MCF 10A (cell line): ENCODE results near the gene ETNK2. TPM values are rescaled to one million over a fixed set of nuclear protein-coding genes. Genes with fewer than 3 reads are reported as not detected.

Experiments used
- BruUV-seq: library from RNA; stranded (reverse); fragments of 400-500 nt; replicated peaks from 2 replicates; lab custom pipeline; 2021; lab: Mats Ljungman, UMichigan
- CTCF ChIA-PET: fragments of 300-600 bp; sonication (Branson Sonifier 250); formaldehyde crosslinking; extraction: SDS; loops from one replicate; lab custom pipeline; 2021; ENCODE audit warnings: antibody characterized with exemption, inconsistent platforms; lab: Yijun Ruan, JAX
- POLR2A ChIA-PET: fragments of 300-600, 350-650 bp; sonication (Branson Sonifier 250); formaldehyde crosslinking; extraction: SDS; loops from one replicate; lab custom pipeline; 2020; ENCODE audit warnings: antibody characterized with exemption, inconsistent platforms; lab: Yijun Ruan, JAX
- DNase-seq: peaks from one replicate; pipeline ENCODE4 v3.0.0-alpha.2; 2018; ENCODE audit not compliant: unreplicated experiment
- H3K27ac Mint-ChIP-seq: one replicate; pipeline ENCODE4 v1.8.0; 2022; ENCODE audit warnings: mild to moderate bottlenecking, low read depth, mixed read lengths; ENCODE audit not compliant: unreplicated experiment
- H3K27me3 Mint-ChIP-seq: one replicate; pipeline ENCODE4 v1.8.0; 2022; ENCODE audit warnings: mixed read lengths; ENCODE audit not compliant: insufficient read depth, unreplicated experiment
- H3K36me3 Mint-ChIP-seq: one replicate; pipeline ENCODE4 v1.8.0; 2022; ENCODE audit warnings: mild to moderate bottlenecking, moderate library complexity, mixed read lengths; ENCODE audit not compliant: insufficient read depth, unreplicated experiment
- H3K4me1 Mint-ChIP-seq: one replicate; pipeline ENCODE4 v1.8.0; 2022; ENCODE audit warnings: mixed read lengths; ENCODE audit not compliant: insufficient read depth, unreplicated experiment
- H3K4me3 Mint-ChIP-seq: one replicate; pipeline ENCODE4 v1.8.0; 2022; ENCODE audit warnings: mild to moderate bottlenecking, moderate library complexity, mixed read lengths; ENCODE audit not compliant: unreplicated experiment
- H3K9me3 Mint-ChIP-seq: one replicate; pipeline ENCODE4 v1.8.0; 2022; ENCODE audit warnings: mixed read lengths; ENCODE audit not compliant: unreplicated experiment
- CTCF ChIP-seq: fragments of 200-600 bp; IDR thresholded peaks from one replicate; pipeline ENCODE4 v1.8.0; 2022; ENCODE audit warnings: antibody characterized with exemption, mild to moderate bottlenecking; ENCODE audit not compliant: unreplicated experiment
- intact Hi-C: fragments of 100-400 bp; cut with micrococcal nuclease; formaldehyde crosslinking; loops from 2 replicates; pipeline ENCODE4 v1.14.1; 2022
- total RNA-seq: library from RNA; stranded (reverse); gene quantifications from 2 replicates; pipeline ENCODE4 v1.2.3, GENCODE V29; 2022

The ETNK2 gene
- total RNA-seq, 1 experiment from 2014 or later: 9.5 TPM

DNA sequence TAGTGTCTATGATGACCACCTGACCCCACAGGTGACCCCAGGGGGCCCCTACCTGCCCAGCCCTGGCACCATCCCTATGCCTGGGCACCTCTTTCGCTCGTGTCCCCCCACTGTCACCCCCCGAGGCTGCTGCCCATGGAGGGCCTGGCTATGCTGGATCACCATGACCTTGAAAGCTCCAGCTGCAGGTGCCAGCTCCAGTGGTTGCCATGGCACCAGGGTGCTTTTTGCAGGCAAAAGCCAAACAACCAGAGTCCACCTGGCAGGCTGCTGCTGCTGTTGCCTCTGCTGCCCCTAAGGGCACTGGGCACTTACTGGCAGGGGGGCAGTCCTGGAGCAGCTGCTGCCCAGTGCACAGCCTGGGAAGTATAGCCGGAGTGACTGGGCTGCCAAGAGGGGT lies 21.7 kb downstream of the ETNK2 start:
- H3K27ac Mint-ChIP-seq: peak overlapping the region; percentile 93
- no peak for TF ChIP-seq CTCF
- BruUV-seq: no TSS peak
- H3K27me3 Mint-ChIP-seq: no peaks in the 10 kb centered on the region
- ChIA-PET POLR2A (interaction anchor here (0.9 to 8.3 kb wide), 11 partner anchors 11 to 268 kb away, joined by 3 to 174 read pairs (median 4); partner anchors contain the start of genes ETNK2, SNRPE and SOX13), CTCF (interaction anchor here (0.6 to 16.6 kb wide), 24 partner anchors 9 to 771 kb away, joined by 3 to 452 read pairs (median 9); partner anchors contain the start of genes ETNK2, REN, SNRPE and SOX13)
- H3K4me1 Mint-ChIP-seq: peaks cover 58% of the 10 kb centered on the region
- no peaks in the 10 kb centered on the region for H3K9me3 Mint-ChIP-seq
- peaks cover 45% of the 10 kb centered on the region for H3K36me3 Mint-ChIP-seq
- intact Hi-C loops: no loop called here
- peak; percentile 61 for DNase-seq
- H3K4me3 Mint-ChIP-seq: peak overlapping the region; percentile 27

DNA sequence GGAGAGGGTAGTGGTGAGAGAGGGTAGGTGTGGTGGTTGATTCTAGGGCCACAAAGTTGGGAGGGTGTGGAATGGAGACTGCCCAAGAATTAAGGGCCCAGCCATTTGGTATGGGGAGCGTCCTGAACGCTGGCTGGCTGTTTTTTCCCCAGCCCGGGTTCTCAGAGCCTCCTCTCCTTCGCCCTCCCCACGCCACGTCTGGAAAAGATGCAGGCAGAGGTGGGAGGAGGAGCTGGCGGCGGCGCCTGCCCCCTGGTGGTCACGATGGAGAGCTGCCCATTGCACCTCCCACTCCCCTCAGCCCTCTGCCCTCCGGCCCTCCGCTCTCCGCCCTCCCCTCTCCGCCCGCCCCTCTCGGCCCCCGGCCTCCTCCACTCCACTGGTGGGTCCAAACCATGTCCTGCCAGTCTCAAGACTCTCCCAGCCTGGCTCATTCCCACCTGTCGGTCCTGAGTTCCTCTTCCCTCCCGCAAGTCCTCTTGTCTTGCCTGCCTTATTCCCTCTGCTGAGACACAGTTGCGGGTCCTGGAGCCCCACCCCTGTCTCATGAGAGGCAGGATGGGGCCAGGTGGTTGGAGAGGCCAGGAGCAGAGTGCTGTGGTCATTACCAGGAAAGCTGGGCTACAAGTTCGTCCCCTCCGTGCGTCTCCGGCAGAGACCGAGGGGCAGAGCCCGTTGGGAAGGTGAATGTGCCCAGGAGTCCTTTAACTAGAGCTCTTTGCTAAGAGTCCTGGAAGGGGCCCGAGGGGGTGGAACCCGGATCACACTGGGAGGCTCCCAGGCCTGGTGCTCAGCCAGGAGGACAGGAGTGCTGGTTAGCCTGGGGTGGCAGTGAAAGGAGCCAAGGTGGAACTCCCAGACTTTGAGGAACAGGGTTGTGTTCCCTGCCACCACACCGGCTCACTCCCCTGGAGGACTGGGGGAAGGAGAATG lies 22.6 kb downstream of the ETNK2 start:
- ChIA-PET POLR2A (interaction anchor here (0.6 to 8.3 kb wide), 24 partner anchors 8 to 1099 kb away, joined by 3 to 174 read pairs (median 4); partner anchors contain the start of genes ETNK2, SNRPE, SOX13 and TMCC2), CTCF (interaction anchor here (0.5 to 16.6 kb wide), 82 partner anchors 9 to 1355 kb away, joined by 3 to 452 read pairs (median 4); partner anchors contain the start of genes ETNK2, REN, SNRPE and SOX13)
- DNase-seq: peak; percentile 86
- TF ChIP-seq CTCF: peak; percentile 100
- Mint-ChIP-seq H3K27me3 (no peaks in the 10 kb centered on the region), H3K4me1 (peaks cover 58% of the 10 kb centered on the region), H3K9me3 (no peaks in the 10 kb centered on the region), H3K4me3 (peak overlapping the region; percentile 68), H3K36me3 (peaks cover 40% of the 10 kb centered on the region), H3K27ac (peak overlapping the region; percentile 63)
- intact Hi-C loops: loop anchor here (1.0 to 10.0 kb wide), 7 partner anchors 33 to 787 kb away; partner anchors contain the start of gene ATP2B4
- no TSS peak for BruUV-seq

DNA sequence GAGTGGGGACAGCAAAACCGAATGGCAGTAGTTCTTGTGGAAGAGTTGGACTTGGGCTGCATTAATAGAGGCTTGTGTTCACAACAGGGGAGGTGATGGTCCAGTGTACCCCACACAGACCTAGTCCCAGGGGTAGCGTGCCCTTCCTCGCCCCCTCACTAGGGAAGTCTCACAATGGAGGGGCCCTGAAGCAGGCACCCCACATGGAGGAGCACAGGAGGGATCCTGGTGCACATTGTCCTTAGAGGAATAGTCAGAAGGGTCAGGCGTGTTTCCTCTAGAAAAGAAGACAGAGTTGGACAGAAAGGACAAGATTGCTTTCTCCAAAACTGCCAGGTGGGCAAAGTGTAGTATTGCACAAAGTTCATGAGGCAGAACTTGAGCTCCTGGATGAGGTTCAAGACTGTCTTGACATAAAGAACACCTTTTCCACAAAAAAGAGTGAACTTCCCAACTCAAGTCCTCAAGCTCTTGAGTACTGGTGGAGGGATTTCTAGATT lies 23.3 kb downstream of the ETNK2 start:
- TF ChIP-seq CTCF: no peak
- POLR2A ChIA-PET: interaction anchor here (0.6 to 8.3 kb wide), 17 partner anchors 9 to 1099 kb away, joined by 3 to 174 read pairs (median 5); partner anchors contain the start of genes ETNK2, SNRPE, SOX13 and TMCC2
- BruUV-seq: no TSS peak
- no peak for DNase-seq
- H3K9me3 Mint-ChIP-seq: no peaks in the 10 kb centered on the region
- peak overlapping the region; percentile 63 for H3K27ac Mint-ChIP-seq
- peaks cover 38% of the 10 kb centered on the region for H3K36me3 Mint-ChIP-seq
- CTCF ChIA-PET: interaction anchor here (0.6 to 16.6 kb wide), 60 partner anchors 8 to 1123 kb away, joined by 3 to 452 read pairs (median 5); partner anchors contain the start of genes ETNK2, REN, SNRPE and SOX13
- peaks cover 58% of the 10 kb centered on the region for H3K4me1 Mint-ChIP-seq
- no peaks in the 10 kb centered on the region for H3K27me3 Mint-ChIP-seq
- peak overlapping the region; percentile 68 for H3K4me3 Mint-ChIP-seq
- intact Hi-C loops: loop anchor here (2.0 to 10.0 kb wide), 5 partner anchors 71 to 786 kb away; partner anchors contain the start of gene ATP2B4
